Raji (cell line): Measurements from ENCODE around the gene A2M.

Source experiments
- POLR2A ChIP-seq: IDR thresholded peaks from 2 replicates; pipeline ENCODE4 v1.6.1; 2011; ENCODE audit warnings: low read depth, low read length, control low read depth; ENCODE audit not compliant: insufficient read depth

A2M gene

GRCh38 chr12:9108504-9109212 is 7.1 kb downstream of the A2M start:
- no peak for TF ChIP-seq POLR2A

- no peak for TF ChIP-seq POLR2A
Observed at GRCh38 chr12:9107542-9107873, 8.2 kb downstream of the A2M start.

GRCh38 chr12:9106610-9107541 is 8.8 kb downstream of the A2M start:
- TF ChIP-seq POLR2A, result no peak

- TF ChIP-seq POLR2A, result no peak
Observed at GRCh38 chr12:9106067-9106466, 9.7 kb downstream of the A2M start.

GRCh38 chr12:9104767-9105423 is 10.8 kb downstream of the A2M start:
- no peak for TF ChIP-seq POLR2A

- no peak for TF ChIP-seq POLR2A
Observed at GRCh38 chr12:9104087-9104486, 11.6 kb downstream of the A2M start.

GRCh38 chr12:9103050-9103849 is 12.5 kb downstream of the A2M start:
- no peak for TF ChIP-seq POLR2A

GRCh38 chr12:9101018-9101687 is 14.6 kb downstream of the A2M start:
- TF ChIP-seq POLR2A, result no peak

- TF ChIP-seq POLR2A, result no peak
Observed at GRCh38 chr12:9099552-9100190, 16.0 kb downstream of the A2M start.

- no peak for TF ChIP-seq POLR2A
Observed at GRCh38 chr12:9098463-9099026, 17.2 kb downstream of the A2M start.

GRCh38 chr12:9098115-9098452 is 17.6 kb downstream of the A2M start:
- TF ChIP-seq POLR2A, result no peak

- TF ChIP-seq POLR2A, result no peak
Observed at GRCh38 chr12:9096563-9097176, 19.0 kb downstream of the A2M start.

GRCh38 chr12:9095322-9095721 is 20.4 kb downstream of the A2M start:
- TF ChIP-seq POLR2A, result no peak

- no peak for TF ChIP-seq POLR2A
Observed at GRCh38 chr12:9094512-9095206, 21.1 kb downstream of the A2M start.
